GM18868 (cell line): ENCODE measurements around the gene BCL7B.
"Not testable (repeated sequence)": the region's sequence is repeated elsewhere in the genome, so short reads cannot be mapped to it uniquely, and the experiment has no call there.

Experiments
- ATAC-seq: cut with Tn5 transposase; IDR thresholded peaks from one replicate; pipeline ENCODE4 v1.9.1; 2021; ENCODE audit warnings: mild to moderate bottlenecking, moderate library complexity; ENCODE audit not compliant: unreplicated experiment

Gene BCL7B

GRCh38 chr7:73573276-73573675, 15.8 kb upstream of the BCL7B start:
- ATAC-seq: no peak

GRCh38 chr7:73572767-73573186, 15.3 kb upstream of the BCL7B start:
- ATAC-seq: no peak

GRCh38 chr7:73570977-73571376, 13.5 kb upstream of the BCL7B start:
- ATAC-seq: no peak

GRCh38 chr7:73570521-73570920, 13.0 kb upstream of the BCL7B start:
- no peak for ATAC-seq

- no peak for ATAC-seq
Measured at GRCh38 chr7:73569042-73569608, 11.6 kb upstream of the BCL7B start.

- ATAC-seq: no peak
Measured at GRCh38 chr7:73567846-73568685, 10.6 kb upstream of the BCL7B start.

- no peak for ATAC-seq
Measured at GRCh38 chr7:73567140-73567539, 9.7 kb upstream of the BCL7B start.

- not testable (repeated sequence) for ATAC-seq
Measured at GRCh38 chr7:73566431-73566830, 8.9 kb upstream of the BCL7B start.

GRCh38 chr7:73565675-73566340, 8.3 kb upstream of the BCL7B start:
- no peak for ATAC-seq

- ATAC-seq: peak; percentile 38
Measured at GRCh38 chr7:73560109-73560835, 2.8 kb upstream of the BCL7B start.

GRCh38 chr7:73557108-73557396, 438 bp downstream of the BCL7B start:
- ATAC-seq: peak; percentile 86

GRCh38 chr7:73556208-73557107, 1.0 kb downstream of the BCL7B start:
- no peak for ATAC-seq

- ATAC-seq: no peak
Measured at GRCh38 chr7:73555411-73555982, 2.0 kb downstream of the BCL7B start.

GRCh38 chr7:73550093-73550492, 7.4 kb downstream of the BCL7B start:
- not testable (repeated sequence) for ATAC-seq

GRCh38 chr7:73549176-73549575, 8.3 kb downstream of the BCL7B start:
- ATAC-seq: no peak

GRCh38 chr7:73547841-73548240, 9.6 kb downstream of the BCL7B start:
- ATAC-seq: no peak

GRCh38 chr7:73544678-73545077, 12.8 kb downstream of the BCL7B start:
- no peak for ATAC-seq

GRCh38 chr7:73541722-73542121, 15.8 kb downstream of the BCL7B start:
- no peak for ATAC-seq

- ATAC-seq: no peak
Measured at GRCh38 chr7:73539709-73540108, 17.8 kb downstream of the BCL7B start.

- not testable (repeated sequence) for ATAC-seq
Measured at GRCh38 chr7:73538510-73538909, 19.0 kb downstream of the BCL7B start.
